HG02938 (cell line): Measurements from ENCODE around the gene C1orf21.

Experiments
- ATAC-seq: cut with Tn5 transposase; IDR thresholded peaks from one replicate; pipeline ENCODE4 v1.9.1; 2021; ENCODE audit warnings: mild to moderate bottlenecking, moderate library complexity; ENCODE audit not compliant: unreplicated experiment

C1orf21 gene

GRCh38 chr1:184507604-184508280, 120.9 kb downstream of the C1orf21 start:
- no peak for ATAC-seq

GRCh38 chr1:184509105-184509504, 122.3 kb downstream of the C1orf21 start:
- ATAC-seq: no peak

GRCh38 chr1:184510110-184510509, 123.3 kb downstream of the C1orf21 start:
- ATAC-seq: no peak

- no peak for ATAC-seq
Measured at GRCh38 chr1:184512724-184513123, 125.9 kb downstream of the C1orf21 start.

- ATAC-seq: no peak
Measured at GRCh38 chr1:184513421-184513820, 126.6 kb downstream of the C1orf21 start.

- ATAC-seq: no peak
Measured at GRCh38 chr1:184513966-184514365, 127.1 kb downstream of the C1orf21 start.

- ATAC-seq: no peak
Measured at GRCh38 chr1:184514447-184514846, 127.6 kb downstream of the C1orf21 start.

GRCh38 chr1:184517130-184517529, 130.3 kb downstream of the C1orf21 start:
- ATAC-seq: no peak

- no peak for ATAC-seq
Measured at GRCh38 chr1:184518736-184519357, 132.0 kb downstream of the C1orf21 start.

GRCh38 chr1:184520336-184520735, 133.5 kb downstream of the C1orf21 start:
- no peak for ATAC-seq

- ATAC-seq: no peak
Measured at GRCh38 chr1:184524248-184524647, 137.4 kb downstream of the C1orf21 start.

- ATAC-seq: no peak
Measured at GRCh38 chr1:184527402-184527801, 140.6 kb downstream of the C1orf21 start.

- ATAC-seq: no peak
Measured at GRCh38 chr1:184530226-184530625, 143.4 kb downstream of the C1orf21 start.

GRCh38 chr1:184531296-184531695, 144.5 kb downstream of the C1orf21 start:
- no peak for ATAC-seq

- no peak for ATAC-seq
Measured at GRCh38 chr1:184532199-184532598, 145.4 kb downstream of the C1orf21 start.

GRCh38 chr1:184533049-184533448, 146.2 kb downstream of the C1orf21 start:
- no peak for ATAC-seq

GRCh38 chr1:184533915-184534314, 147.1 kb downstream of the C1orf21 start:
- ATAC-seq: no peak

GRCh38 chr1:184534690-184535089, 147.9 kb downstream of the C1orf21 start:
- no peak for ATAC-seq

- ATAC-seq: no peak
Measured at GRCh38 chr1:184535191-184535970, 148.6 kb downstream of the C1orf21 start.

- ATAC-seq: no peak
Measured at GRCh38 chr1:184536246-184536985, 149.6 kb downstream of the C1orf21 start.

GRCh38 chr1:184539580-184539979, 152.8 kb downstream of the C1orf21 start:
- ATAC-seq: no peak
